HG03196 (cell line): ENCODE measurements around the gene CEP55.

Experiments used
- ATAC-seq: cut with Tn5 transposase; IDR thresholded peaks from one replicate; pipeline ENCODE4 v1.9.1; 2021; ENCODE audit not compliant: unreplicated experiment

The CEP55 gene

DNA sequence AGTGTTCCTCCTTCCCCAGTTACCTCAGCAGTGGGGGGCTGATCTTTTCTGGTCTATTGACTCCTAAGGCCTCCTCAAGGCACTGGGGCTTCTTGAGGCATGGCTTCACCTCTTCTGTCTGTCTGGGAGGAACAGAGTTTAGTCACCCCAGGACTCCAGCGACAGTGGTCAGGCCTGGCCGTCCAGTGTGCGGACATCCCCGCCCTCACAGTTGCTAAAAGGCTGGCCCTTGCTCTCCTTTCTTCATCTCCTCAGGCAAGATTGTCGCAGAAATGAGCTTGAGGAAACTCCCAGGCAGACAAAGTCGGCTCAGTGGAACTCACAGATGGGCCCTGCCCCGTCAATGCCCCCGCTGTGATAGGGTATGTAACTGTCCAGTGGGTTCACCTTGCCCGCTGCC lies 63.1 kb downstream of the CEP55 start:
- no peak for ATAC-seq

DNA sequence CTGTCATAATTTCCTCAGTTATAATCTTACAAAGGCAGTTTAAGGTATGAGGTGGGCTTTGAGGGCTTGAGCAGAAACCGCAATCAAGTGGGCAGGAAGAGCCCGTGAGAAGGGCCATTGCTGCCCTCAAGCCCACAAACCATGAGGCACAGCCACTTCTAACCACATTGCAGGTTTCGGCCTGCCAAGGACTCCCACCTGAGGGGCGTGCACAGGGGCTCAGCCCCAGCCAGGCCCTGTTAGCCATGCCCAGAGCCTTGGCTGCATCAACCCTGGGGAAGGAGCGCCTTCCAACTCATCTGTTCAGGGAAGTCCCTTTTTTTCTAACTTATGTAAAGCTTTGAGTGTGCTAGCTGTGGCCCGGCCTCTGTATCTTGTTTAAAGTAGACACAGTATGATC lies 64.1 kb downstream of the CEP55 start:
- ATAC-seq: no peak

GRCh38 chr10:93565446-93565845 lies 69.0 kb downstream of the CEP55 start:
- no peak for ATAC-seq

DNA sequence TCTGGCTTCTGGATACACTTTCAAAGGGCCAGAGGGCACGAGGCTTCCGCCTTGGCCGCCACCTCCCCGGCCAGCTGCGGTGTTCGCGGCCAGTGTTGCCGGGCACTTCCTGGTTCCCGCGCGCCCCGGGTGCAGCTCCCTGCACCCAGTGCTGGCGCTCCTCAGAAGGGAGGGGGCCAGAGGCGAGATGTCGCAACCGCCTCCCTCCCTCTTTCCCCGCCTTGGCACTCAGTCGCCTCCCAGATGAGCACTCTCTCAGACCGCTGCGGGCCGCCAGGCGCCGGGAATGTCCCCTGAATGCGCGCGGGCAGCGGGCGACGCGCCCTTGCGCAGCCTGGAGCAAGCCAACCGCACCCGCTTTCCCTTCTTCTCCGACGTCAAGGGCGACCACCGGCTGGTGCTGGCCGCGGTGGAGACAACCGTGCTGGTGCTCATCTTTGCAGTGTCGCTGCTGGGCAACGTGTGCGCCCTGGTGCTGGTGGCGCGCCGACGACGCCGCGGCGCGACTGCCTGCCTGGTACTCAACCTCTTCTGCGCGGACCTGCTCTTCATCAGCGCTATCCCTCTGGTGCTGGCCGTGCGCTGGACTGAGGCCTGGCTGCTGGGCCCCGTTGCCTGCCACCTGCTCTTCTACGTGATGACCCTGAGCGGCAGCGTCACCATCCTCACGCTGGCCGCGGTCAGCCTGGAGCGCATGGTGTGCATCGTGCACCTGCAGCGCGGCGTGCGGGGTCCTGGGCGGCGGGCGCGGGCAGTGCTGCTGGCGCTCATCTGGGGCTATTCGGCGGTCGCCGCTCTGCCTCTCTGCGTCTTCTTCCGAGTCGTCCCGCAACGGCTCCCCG lies 70.2 kb downstream of the CEP55 start, which contains the start of gene FFAR4:
Gene FFAR4 (plus strand): TSS at position 231 of the 842 bp plus-strand sequence. CDS start 56 bp downstream, at position 287.
- ATAC-seq: no peak

- ATAC-seq: no peak
Observed at GRCh38 chr10:93567277-93568104, 71.1 kb downstream of the CEP55 start.

- ATAC-seq: no peak
Observed at GRCh38 chr10:93568105-93568390, 71.6 kb downstream of the CEP55 start.

DNA sequence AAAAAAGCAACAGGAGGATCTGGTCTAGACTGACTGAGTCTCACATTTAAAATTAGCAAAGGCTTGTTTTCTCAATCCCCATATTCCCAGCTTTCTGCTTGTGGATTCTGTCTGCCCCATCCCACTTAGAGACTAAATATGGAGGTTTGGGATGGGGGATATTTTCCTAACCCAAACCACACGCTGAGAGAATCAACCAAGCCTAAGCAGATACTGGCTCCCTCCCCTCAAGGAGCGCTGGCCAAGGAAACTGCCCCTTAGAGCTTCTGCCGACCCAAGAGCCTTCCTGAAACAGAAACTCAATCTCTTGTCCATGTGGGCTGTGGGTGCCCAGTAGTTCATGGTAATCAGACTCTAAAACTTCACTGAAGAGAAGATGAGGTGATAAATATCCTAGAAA lies 74.0 kb downstream of the CEP55 start:
- no peak for ATAC-seq

- ATAC-seq: no peak
Observed at GRCh38 chr10:93572606-93573005, 76.2 kb downstream of the CEP55 start.

GRCh38 chr10:93573051-93573909 lies 76.9 kb downstream of the CEP55 start:
- ATAC-seq: no peak

- ATAC-seq: no peak
Observed at GRCh38 chr10:93573924-93574323, 77.5 kb downstream of the CEP55 start.

DNA sequence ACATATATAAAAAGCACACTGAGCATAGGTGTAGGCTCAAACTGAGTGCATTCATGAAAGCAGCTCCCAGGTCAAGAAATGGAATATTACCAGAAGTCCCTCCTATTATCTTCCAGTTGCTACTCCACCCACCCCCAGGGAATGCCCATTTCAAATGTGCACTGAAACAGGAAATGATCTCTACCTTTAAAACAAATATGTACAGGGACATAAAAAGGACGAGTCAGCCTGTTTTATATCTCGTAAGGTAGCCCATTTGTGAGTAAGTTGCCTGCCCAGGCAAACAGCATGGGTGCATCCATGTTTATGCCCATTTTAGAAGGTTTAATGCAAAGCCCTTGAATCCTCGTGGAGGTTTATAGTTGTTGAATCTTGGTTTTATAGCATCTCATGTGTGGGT lies 80.5 kb downstream of the CEP55 start:
- no peak for ATAC-seq

DNA sequence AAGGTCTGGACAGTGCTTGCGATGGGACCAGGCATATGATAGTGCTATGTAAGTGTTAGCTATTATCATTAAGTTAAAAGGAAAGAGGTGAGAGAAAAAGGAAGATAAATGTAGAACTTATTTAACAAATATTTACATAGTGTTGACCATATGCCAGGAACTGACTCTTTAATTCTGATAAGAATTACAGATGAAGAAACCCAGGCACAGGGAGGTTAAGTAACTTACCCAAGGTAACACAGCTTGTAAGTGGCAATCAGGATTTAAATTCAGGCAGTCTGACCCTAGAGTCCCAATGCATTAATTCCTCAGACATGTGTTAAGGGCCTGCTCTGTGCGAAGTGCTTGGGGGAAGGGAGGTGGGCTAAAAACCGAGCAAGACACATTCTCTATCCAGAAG lies 81.2 kb downstream of the CEP55 start:
- no peak for ATAC-seq
